ENCODE results near the gene KIAA0586. TPM values are rescaled to one million over a fixed set of nuclear protein-coding genes. Genes with fewer than 3 reads are reported as not detected.
A peak's percentile ranks its signal among the peaks of the same experiment; 100 is the strongest.

KIAA0586 gene
- total and polyA plus RNA-seq, 2 of the 13 experiments (the other 11 are each of a cell fraction or from before 2014, with no cell fraction given) = 12.6 to 25.2 TPM

DNA sequence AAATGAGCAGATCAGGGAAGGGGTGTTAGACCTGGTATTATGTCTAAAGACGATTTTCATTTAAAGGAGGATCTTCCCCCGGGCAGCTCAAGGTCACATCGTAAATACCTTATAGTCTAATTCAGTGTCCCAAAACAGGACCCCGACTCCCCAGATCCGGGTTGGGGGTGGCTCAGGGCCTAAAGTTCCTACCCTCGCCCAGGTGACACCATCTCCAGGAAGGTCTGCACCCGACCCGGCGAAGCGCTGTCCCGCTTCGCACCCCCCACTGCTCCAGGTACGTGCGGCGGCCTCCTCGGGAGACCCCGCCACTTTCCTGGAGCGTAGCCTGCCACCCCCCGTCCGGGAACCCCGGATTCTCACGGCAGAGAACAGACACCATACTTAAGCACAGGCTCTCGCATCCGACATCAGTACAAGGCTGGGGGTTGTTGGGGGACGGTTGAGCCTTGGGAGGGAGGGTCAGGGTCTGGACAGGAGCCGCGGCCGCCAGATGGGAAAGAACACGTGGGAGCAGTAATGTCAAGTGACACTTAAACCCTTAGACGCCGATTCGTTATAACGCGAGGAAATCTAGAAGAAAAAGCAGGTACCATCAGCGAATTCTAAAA, 744 bp upstream of the KIAA0586 start (continued):
- TF ChIP-seq, protein P1, sequence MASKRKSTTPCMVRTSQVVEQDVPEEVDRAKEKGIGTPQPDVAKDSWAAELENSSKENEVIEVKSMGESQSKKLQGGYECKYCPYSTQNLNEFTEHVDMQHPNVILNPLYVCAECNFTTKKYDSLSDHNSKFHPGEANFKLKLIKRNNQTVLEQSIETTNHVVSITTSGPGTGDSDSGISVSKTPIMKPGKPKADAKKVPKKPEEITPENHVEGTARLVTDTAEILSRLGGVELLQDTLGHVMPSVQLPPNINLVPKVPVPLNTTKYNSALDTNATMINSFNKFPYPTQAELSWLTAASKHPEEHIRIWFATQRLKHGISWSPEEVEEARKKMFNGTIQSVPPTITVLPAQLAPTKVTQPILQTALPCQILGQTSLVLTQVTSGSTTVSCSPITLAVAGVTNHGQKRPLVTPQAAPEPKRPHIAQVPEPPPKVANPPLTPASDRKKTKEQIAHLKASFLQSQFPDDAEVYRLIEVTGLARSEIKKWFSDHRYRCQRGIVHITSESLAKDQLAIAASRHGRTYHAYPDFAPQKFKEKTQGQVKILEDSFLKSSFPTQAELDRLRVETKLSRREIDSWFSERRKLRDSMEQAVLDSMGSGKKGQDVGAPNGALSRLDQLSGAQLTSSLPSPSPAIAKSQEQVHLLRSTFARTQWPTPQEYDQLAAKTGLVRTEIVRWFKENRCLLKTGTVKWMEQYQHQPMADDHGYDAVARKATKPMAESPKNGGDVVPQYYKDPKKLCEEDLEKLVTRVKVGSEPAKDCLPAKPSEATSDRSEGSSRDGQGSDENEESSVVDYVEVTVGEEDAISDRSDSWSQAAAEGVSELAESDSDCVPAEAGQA (IDR thresholded peaks at IDR 0.05; ENCODE audit: low read depth) = 0 out of 2 replicates have a peak, but pooled peaks have one; percentile 19
- TF ChIP-seq, protein P1 (CRISPR knock-in tag; IDR thresholded peaks at IDR 0.05; ENCODE audit: borderline replicate concordance) = no peak
- TF ChIP-seq SMAD1 (CRISPR knock-in tag; IDR thresholded peaks at IDR 0.05; ENCODE audit: borderline replicate concordance, low read depth) = no peak
- TF ChIP-seq, protein P2, sequence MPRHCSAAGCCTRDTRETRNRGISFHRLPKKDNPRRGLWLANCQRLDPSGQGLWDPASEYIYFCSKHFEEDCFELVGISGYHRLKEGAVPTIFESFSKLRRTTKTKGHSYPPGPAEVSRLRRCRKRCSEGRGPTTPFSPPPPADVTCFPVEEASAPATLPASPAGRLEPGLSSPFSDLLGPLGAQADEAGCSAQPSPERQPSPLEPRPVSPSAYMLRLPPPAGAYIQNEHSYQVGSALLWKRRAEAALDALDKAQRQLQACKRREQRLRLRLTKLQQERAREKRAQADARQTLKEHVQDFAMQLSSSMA (CRISPR knock-in tag; IDR thresholded peaks at IDR 0.05) = peak; percentile 26; the same call in 1 of the 2 replicates
- peak; percentile 81 for TF ChIP-seq SAP130 (CRISPR knock-in tag; IDR thresholded peaks at IDR 0.05; ENCODE audit: low read depth)
- TF ChIP-seq, protein P3, sequence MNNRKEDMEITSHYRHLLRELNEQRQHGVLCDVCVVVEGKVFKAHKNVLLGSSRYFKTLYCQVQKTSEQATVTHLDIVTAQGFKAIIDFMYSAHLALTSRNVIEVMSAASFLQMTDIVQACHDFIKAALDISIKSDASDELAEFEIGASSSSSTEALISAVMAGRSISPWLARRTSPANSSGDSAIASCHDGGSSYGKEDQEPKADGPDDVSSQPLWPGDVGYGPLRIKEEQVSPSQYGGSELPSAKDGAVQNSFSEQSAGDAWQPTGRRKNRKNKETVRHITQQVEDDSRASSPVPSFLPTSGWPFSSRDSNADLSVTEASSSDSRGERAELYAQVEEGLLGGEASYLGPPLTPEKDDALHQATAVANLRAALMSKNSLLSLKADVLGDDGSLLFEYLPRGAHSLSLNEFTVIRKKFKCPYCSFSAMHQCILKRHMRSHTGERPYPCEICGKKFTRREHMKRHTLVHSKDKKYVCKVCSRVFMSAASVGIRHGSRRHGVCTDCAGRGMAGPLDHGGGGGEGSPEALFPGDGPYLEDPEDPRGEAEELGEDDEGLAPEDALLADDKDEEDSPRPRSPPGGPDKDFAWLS (CRISPR knock-in tag; IDR thresholded peaks at IDR 0.05; ENCODE audit: borderline replicate concordance) = no peak
- peak; percentile 33; the same call in 1 of the 2 replicates for TF ChIP-seq MAF1 (CRISPR knock-in tag; IDR thresholded peaks at IDR 0.05; ENCODE audit: borderline replicate concordance)
- TF ChIP-seq, protein P4, sequence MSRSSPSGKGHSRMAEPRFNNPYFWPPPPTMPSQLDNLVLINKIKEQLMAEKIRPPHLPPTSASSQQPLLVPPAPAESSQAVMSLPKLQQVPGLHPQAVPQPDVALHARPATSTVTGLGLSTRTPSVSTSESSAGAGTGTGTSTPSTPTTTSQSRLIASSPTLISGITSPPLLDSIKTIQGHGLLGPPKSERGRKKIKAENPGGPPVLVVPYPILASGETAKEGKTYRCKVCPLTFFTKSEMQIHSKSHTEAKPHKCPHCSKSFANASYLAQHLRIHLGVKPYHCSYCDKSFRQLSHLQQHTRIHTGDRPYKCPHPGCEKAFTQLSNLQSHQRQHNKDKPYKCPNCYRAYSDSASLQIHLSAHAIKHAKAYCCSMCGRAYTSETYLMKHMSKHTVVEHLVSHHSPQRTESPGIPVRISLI (CRISPR knock-in tag; IDR thresholded peaks at IDR 0.05; ENCODE audit: borderline replicate concordance) = peak; percentile 13; the same call in 1 of the 2 replicates
- TF ChIP-seq ESRRA (CRISPR knock-in tag; IDR thresholded peaks at IDR 0.05; ENCODE audit: low read depth) = no peak
- TF ChIP-seq, protein P5, sequence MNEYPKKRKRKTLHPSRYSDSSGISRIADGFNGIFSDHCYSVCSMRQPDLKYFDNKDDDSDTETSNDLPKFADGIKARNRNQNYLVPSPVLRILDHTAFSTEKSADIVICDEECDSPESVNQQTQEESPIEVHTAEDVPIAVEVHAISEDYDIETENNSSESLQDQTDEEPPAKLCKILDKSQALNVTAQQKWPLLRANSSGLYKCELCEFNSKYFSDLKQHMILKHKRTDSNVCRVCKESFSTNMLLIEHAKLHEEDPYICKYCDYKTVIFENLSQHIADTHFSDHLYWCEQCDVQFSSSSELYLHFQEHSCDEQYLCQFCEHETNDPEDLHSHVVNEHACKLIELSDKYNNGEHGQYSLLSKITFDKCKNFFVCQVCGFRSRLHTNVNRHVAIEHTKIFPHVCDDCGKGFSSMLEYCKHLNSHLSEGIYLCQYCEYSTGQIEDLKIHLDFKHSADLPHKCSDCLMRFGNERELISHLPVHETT (CRISPR knock-in tag; conservative IDR thresholded peaks at IDR 0.05) = no peak
- TF ChIP-seq ZNF446 (CRISPR knock-in tag; IDR thresholded peaks at IDR 0.05) = peak; percentile 83; the same call in 1 of the 2 replicates
- peak; percentile 61 for TF ChIP-seq ZNF883 (CRISPR knock-in tag; IDR thresholded peaks at IDR 0.05; ENCODE audit: not compliant biosample characterization)
- TF ChIP-seq ZNF460 (CRISPR knock-in tag; IDR thresholded peaks at IDR 0.05; ENCODE audit: borderline replicate concordance) = no peak; the same call in 1 of the 2 replicates
- TF ChIP-seq TARDBP (CRISPR knock-in tag; IDR thresholded peaks at IDR 0.05) = peak; percentile 37; the same call in 1 of the 2 replicates
- no peak for TF ChIP-seq ATF7 (IDR thresholded peaks at IDR 0.05)
- TF ChIP-seq ATF7 (CRISPR knock-in tag; IDR thresholded peaks at IDR 0.05) = no peak
- no peak for TF ChIP-seq CCDC6 (CRISPR knock-in tag; IDR thresholded peaks at IDR 0.05)
- no peak for TF ChIP-seq ZNF720 (CRISPR knock-in tag; IDR thresholded peaks at IDR 0.05)
- TF ChIP-seq CBX5 (CRISPR knock-in tag; IDR thresholded peaks at IDR 0.05; ENCODE audit: borderline replicate concordance) = 0 out of 2 replicates have a peak, but pooled peaks have one; percentile 5

Measured in HepG2 (cell line).